Osteoblast (primary cell): ENCODE data around the gene TRIM14. TPM values are rescaled to one million over a fixed set of nuclear protein-coding genes. Genes with fewer than 3 reads are reported as not detected.

ENCODE experiments used
- DNase-seq: peaks from one replicate; pipeline ENCODE4 v3.0.0; 2011; ENCODE audit warnings: low spot score, mixed read lengths; ENCODE audit not compliant: insufficient read length; ENCODE audit errors: missing footprints
- H2AFZ ChIP-seq: 2 replicates; pipeline ENCODE4 v1.6.0; 2011; ENCODE audit warnings: mild to moderate bottlenecking, low read length
- H3K27ac ChIP-seq: 2 replicates; pipeline ENCODE4 v1.5.1; 2011; ENCODE audit warnings: mild to moderate bottlenecking, low read depth, low read length, moderate library complexity
- H3K27me3 ChIP-seq: 2 replicates; pipeline ENCODE4 v1.6.0; 2012; ENCODE audit warnings: mild to moderate bottlenecking, control low read depth, inconsistent platforms, low read length, moderate library complexity; ENCODE audit not compliant: insufficient read depth
- H3K36me3 ChIP-seq: 2 replicates; pipeline ENCODE4 v1.5.1; 2011; ENCODE audit warnings: mild to moderate bottlenecking, low read length, control low read depth, moderate library complexity; ENCODE audit not compliant: insufficient read depth
- H3K4me1 ChIP-seq: 2 replicates; pipeline ENCODE4 v1.5.1; 2011; ENCODE audit warnings: mild to moderate bottlenecking, low read length, control low read depth, moderate library complexity; ENCODE audit not compliant: insufficient read depth
- H3K4me2 ChIP-seq: 2 replicates; pipeline ENCODE4 v1.6.0; 2011; ENCODE audit warnings: mild to moderate bottlenecking, low read length; ENCODE audit not compliant: insufficient read depth
- H3K4me3 ChIP-seq: fragments of 200-600 bp; sonication (generic); 3 replicates; pipeline ENCODE4 v1.5.1; 2012; ENCODE audit warnings: mild to moderate bottlenecking, low read length, inconsistent platforms; ENCODE audit not compliant: insufficient read depth
- H3K79me2 ChIP-seq: 2 replicates; pipeline ENCODE4 v1.6.0; 2012; ENCODE audit warnings: mild to moderate bottlenecking, low read length, control low read depth, inconsistent platforms; ENCODE audit not compliant: insufficient read depth
- H3K9me3 ChIP-seq: 2 replicates; pipeline ENCODE4 v1.5.1; 2011; ENCODE audit warnings: low read depth, low read length, control low read depth
- H4K20me1 ChIP-seq: 2 replicates; pipeline ENCODE4 v1.6.0; 2012; ENCODE audit warnings: mild to moderate bottlenecking, low read length, control low read depth; ENCODE audit not compliant: insufficient read depth
- CTCF ChIP-seq: IDR thresholded peaks from 2 replicates; pipeline ENCODE4 v1.5.1; 2011; ENCODE audit warnings: mild to moderate bottlenecking, low read depth, low read length, moderate library complexity; ENCODE audit errors: extremely low read depth
- total RNA-seq: library from RNA; depleted of rRNA; stranded (reverse); fragments of >200 nt; gene quantifications from 2 replicates; pipeline ENCODE4 v1.2.3, GENCODE V29; 2012

The TRIM14 gene
- total RNA-seq, 1 donor, result 1.1 TPM

DNA sequence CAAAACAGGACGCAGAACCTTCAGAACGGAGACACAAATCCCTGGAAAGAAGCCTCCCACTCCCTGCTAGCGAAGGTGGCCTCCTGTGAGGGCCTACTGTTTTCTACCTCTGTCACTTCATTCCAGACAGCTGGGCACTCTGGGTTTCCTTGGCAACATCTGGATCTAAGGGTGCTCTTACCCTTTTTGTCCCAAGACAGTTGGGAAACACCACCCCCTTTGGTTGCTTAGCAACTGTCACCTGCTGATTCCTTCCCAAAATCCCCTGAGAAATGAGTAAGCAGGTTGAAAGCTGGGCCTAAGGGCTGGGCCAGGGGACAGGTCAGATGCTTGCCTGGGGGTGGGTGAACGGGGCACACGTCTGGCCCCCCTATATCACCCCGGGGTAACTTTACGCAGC lies 33.1 kb downstream of the TRIM14 start:
- peaks cover 15% of the 10 kb centered on the region for H3K4me1 ChIP-seq
- H2AFZ ChIP-seq, result no peak overlapping the region
- DNase-seq, result peak; percentile 62
- H3K27ac ChIP-seq, result no peak overlapping the region
- no peaks in the 10 kb centered on the region for H3K79me2 ChIP-seq
- no peaks in the 10 kb centered on the region for H4K20me1 ChIP-seq
- H3K9me3 ChIP-seq, result no peaks in the 10 kb centered on the region
- no peaks in the 10 kb centered on the region for H3K27me3 ChIP-seq
- peaks cover 27% of the 10 kb centered on the region for H3K36me3 ChIP-seq
- no peak for TF ChIP-seq CTCF
- no peak overlapping the region for H3K4me3 ChIP-seq
- H3K4me2 ChIP-seq, result no peak overlapping the region

GRCh38 chr9:98085058-98085457 lies 34.0 kb downstream of the TRIM14 start:
- Histone ChIP-seq H3K36me3 (peaks cover 33% of the 10 kb centered on the region), H3K27me3 (no peaks in the 10 kb centered on the region), H3K4me2 (no peak overlapping the region), H2AFZ (no peak overlapping the region), H3K27ac (no peak overlapping the region), H3K9me3 (no peaks in the 10 kb centered on the region), H3K4me1 (peaks cover 24% of the 10 kb centered on the region), H3K79me2 (no peaks in the 10 kb centered on the region), H4K20me1 (no peaks in the 10 kb centered on the region), H3K4me3 (no peak overlapping the region)
- DNase-seq, result no peak
- no peak for TF ChIP-seq CTCF

- Histone ChIP-seq H3K9me3 (no peaks in the 10 kb centered on the region), H3K27me3 (no peaks in the 10 kb centered on the region), H3K36me3 (peaks cover 36% of the 10 kb centered on the region), H4K20me1 (no peaks in the 10 kb centered on the region), H3K4me1 (peaks cover 24% of the 10 kb centered on the region), H3K4me2 (no peak overlapping the region), H3K27ac (no peak overlapping the region), H3K79me2 (peaks cover 2% of the 10 kb centered on the region), H3K4me3 (no peak overlapping the region), H2AFZ (no peak overlapping the region)
- peak; percentile 62 for DNase-seq
- no peak for TF ChIP-seq CTCF
These were observed 34.6 kb downstream of the TRIM14 start for GRCh38 chr9:98084396-98084795.

- H3K27ac ChIP-seq, result no peak overlapping the region
- peaks cover 2% of the 10 kb centered on the region for H3K79me2 ChIP-seq
- H3K27me3 ChIP-seq, result no peaks in the 10 kb centered on the region
- H3K4me2 ChIP-seq, result no peak overlapping the region
- no peak overlapping the region for H3K4me3 ChIP-seq
- no peak for TF ChIP-seq CTCF
- H3K36me3 ChIP-seq, result peaks cover 43% of the 10 kb centered on the region
- H3K9me3 ChIP-seq, result no peaks in the 10 kb centered on the region
- no peak for DNase-seq
- H2AFZ ChIP-seq, result no peak overlapping the region
- no peaks in the 10 kb centered on the region for H4K20me1 ChIP-seq
- peaks cover 24% of the 10 kb centered on the region for H3K4me1 ChIP-seq
These were observed 35.3 kb downstream of the TRIM14 start for GRCh38 chr9:98083566-98084183.
